ENCODE data around the gene ZBTB7A. TPM values are rescaled to one million over a fixed set of nuclear protein-coding genes. Genes with fewer than 3 reads are reported as not detected.

ZBTB7A gene
- total RNA-seq, 1 donor from 2014 or later, result 19.1 TPM

- H3K36me3 Mint-ChIP-seq (ENCODE audit: insufficient read depth), result peaks cover 4% of the 10 kb centered on the region
- H3K4me1 Mint-ChIP-seq (ENCODE audit: low read depth), result no peaks in the 10 kb centered on the region
- no peak overlapping the region for H3K27ac Mint-ChIP-seq
- no peaks in the 10 kb centered on the region for H3K9me3 Mint-ChIP-seq (ENCODE audit: low read depth)
- H3K27me3 Mint-ChIP-seq, result no peaks in the 10 kb centered on the region
- no peak for TF ChIP-seq CTCF (IDR thresholded peaks at IDR 0.05; ENCODE audit: unreplicated experiment)
- H3K4me3 Mint-ChIP-seq (ENCODE audit: low read depth), result no peak overlapping the region
- DNase-seq (ENCODE audit: low spot score, unreplicated experiment), result no peak
Observed at GRCh38 chr19:4027146-4027545, 39.6 kb downstream of the ZBTB7A start.

GRCh38 chr19:4025317-4025716 is 41.4 kb downstream of the ZBTB7A start:
- H3K27ac Mint-ChIP-seq, result no peak overlapping the region
- H3K4me3 Mint-ChIP-seq (ENCODE audit: low read depth), result no peak overlapping the region
- peaks cover 10% of the 10 kb centered on the region for H3K36me3 Mint-ChIP-seq (ENCODE audit: insufficient read depth)
- no peaks in the 10 kb centered on the region for H3K4me1 Mint-ChIP-seq (ENCODE audit: low read depth)
- H3K9me3 Mint-ChIP-seq (ENCODE audit: low read depth), result no peaks in the 10 kb centered on the region
- TF ChIP-seq CTCF (IDR thresholded peaks at IDR 0.05; ENCODE audit: unreplicated experiment), result no peak
- DNase-seq (ENCODE audit: low spot score, unreplicated experiment), result no peak
- no peaks in the 10 kb centered on the region for H3K27me3 Mint-ChIP-seq

- no peak for TF ChIP-seq CTCF (IDR thresholded peaks at IDR 0.05; ENCODE audit: unreplicated experiment)
- no peaks in the 10 kb centered on the region for H3K9me3 Mint-ChIP-seq (ENCODE audit: low read depth)
- H3K4me1 Mint-ChIP-seq (ENCODE audit: low read depth), result no peaks in the 10 kb centered on the region
- H3K4me3 Mint-ChIP-seq (ENCODE audit: low read depth), result no peak overlapping the region
- H3K36me3 Mint-ChIP-seq (ENCODE audit: insufficient read depth), result peaks cover 8% of the 10 kb centered on the region
- H3K27ac Mint-ChIP-seq, result no peak overlapping the region
- no peak for DNase-seq (ENCODE audit: low spot score, unreplicated experiment)
- no peaks in the 10 kb centered on the region for H3K27me3 Mint-ChIP-seq
Observed at GRCh38 chr19:4023600-4024398, 42.9 kb downstream of the ZBTB7A start.

GRCh38 chr19:4019578-4019977 is 47.1 kb downstream of the ZBTB7A start:
- TF ChIP-seq CTCF (IDR thresholded peaks at IDR 0.05; ENCODE audit: unreplicated experiment), result no peak
- Mint-ChIP-seq H3K4me1 (ENCODE audit: low read depth) (no peaks in the 10 kb centered on the region), H3K27me3 (no peaks in the 10 kb centered on the region), H3K4me3 (ENCODE audit: low read depth) (no peak overlapping the region), H3K36me3 (ENCODE audit: insufficient read depth) (peaks cover 6% of the 10 kb centered on the region), H3K27ac (no peak overlapping the region), H3K9me3 (ENCODE audit: low read depth) (no peaks in the 10 kb centered on the region)
- no peak for DNase-seq (ENCODE audit: low spot score, unreplicated experiment)

GRCh38 chr19:4018775-4019504 is 47.8 kb downstream of the ZBTB7A start:
- Mint-ChIP-seq H3K27me3 (no peaks in the 10 kb centered on the region), H3K4me1 (ENCODE audit: low read depth) (no peaks in the 10 kb centered on the region), H3K4me3 (ENCODE audit: low read depth) (no peak overlapping the region), H3K9me3 (ENCODE audit: low read depth) (no peaks in the 10 kb centered on the region), H3K27ac (no peak overlapping the region), H3K36me3 (ENCODE audit: insufficient read depth) (peaks cover 6% of the 10 kb centered on the region)
- DNase-seq (ENCODE audit: low spot score, unreplicated experiment), result no peak
- TF ChIP-seq CTCF (IDR thresholded peaks at IDR 0.05; ENCODE audit: unreplicated experiment), result no peak

All from progenitor cell of endocrine pancreas (in vitro differentiated cells).